GM21576 (cell line): ENCODE measurements around the gene TNS3.

ENCODE experiments used
- ATAC-seq: cut with Tn5 transposase; IDR thresholded peaks from one replicate; pipeline ENCODE4 v1.9.1; 2021; ENCODE audit warnings: mild to moderate bottlenecking, moderate library complexity; ENCODE audit not compliant: unreplicated experiment

Gene TNS3

DNA sequence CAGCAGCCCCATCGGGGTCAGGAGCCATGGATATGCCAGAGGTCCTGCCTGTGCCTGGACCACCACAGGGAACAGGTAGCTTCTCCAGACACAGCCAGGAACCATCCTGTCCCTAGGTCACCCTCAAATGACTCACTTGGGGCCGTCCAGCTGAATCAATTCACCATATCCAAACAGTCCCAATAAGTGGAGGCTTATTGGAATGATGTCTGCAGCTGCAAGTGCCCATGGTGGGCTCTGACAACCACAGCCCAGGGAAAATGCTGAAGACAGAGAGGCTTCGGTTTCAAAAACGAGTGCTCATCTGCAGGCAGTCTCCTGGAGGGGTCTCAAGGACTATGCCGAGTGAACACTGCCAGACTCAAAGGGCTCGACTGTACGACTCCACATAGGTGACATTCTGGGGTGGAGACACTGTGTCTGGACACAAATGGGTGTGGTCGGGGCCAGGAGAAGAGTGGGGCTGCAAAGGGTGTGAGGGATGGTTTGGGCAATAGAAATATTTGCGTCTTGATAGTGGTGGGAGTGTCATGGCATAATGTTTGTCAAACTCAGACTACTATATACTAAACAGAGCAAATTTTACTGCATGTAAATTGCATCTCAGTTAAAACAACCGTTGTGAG, 204.8 kb downstream of the TNS3 start:
- no peak for ATAC-seq

DNA sequence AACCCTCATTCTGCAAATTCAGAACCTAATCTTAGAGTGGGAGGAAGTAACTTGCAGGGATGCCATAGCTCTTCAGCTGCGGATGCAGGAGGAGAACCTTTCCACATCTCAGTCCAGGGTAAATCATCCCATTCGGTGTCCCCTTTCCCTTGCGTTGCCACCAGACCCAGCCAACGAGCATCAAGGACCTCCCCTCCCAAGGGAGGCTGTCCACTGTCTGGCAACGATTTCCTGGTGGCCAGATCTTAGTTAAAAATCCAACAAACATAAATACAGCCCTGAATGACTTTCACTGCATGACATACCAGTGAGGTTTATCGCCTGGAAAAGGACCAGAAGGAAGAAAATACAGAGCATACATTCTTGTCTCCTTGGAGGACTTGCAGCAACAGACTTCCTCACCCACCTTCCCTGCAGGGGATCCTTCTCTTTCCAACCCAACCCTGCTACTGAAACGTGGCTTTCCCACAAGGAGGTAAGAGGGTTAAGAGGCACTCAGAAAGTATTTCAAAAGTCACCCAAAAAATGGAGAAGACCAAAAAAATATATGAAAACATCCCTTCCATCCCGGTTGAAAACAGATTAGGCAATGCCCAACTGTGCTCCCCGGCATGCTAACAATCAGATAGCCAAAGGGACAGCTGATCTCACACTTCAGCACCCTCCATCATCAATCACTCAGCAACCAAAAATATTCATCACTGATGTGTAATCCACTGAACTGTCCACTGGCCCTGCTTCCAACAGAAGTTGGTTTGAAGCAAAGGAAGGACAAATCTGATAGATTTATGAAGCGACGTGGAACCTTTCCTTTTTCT, 206.6 kb downstream of the TNS3 start:
- no peak for ATAC-seq

GRCh38 chr7:47374538-47374937, 207.4 kb downstream of the TNS3 start:
- no peak for ATAC-seq

DNA sequence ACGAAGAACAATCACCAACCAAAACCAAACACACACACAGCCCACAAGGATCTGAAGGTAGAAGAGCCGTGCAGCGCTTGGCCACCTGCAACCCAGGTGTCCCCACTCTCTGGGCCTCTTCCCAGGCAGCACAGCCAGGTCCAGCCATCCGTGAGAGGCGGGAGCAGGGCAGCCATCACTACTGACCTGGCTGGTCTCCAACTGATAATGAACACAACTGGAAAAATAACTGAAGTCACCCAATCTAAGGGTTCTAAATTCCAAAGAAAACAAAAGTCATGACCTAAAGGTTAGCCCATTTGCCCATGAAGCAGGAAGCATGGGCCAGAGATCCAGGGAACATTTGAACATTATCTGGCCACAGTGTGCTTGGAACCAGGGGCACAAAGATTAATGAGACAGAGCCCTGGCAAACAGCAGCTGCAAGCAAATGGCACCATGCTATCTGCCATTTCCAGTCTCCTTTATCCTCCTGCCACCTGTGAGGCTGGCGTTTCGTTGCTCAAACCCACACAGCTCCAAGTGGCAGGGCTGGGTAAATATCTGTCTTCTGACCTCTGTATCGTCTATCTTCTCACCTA, 207.9 kb downstream of the TNS3 start:
- ATAC-seq: no peak

- no peak for ATAC-seq
Measured at GRCh38 chr7:47371733-47372368, 210.1 kb downstream of the TNS3 start.

GRCh38 chr7:47371317-47371716, 210.6 kb downstream of the TNS3 start:
- no peak for ATAC-seq

DNA sequence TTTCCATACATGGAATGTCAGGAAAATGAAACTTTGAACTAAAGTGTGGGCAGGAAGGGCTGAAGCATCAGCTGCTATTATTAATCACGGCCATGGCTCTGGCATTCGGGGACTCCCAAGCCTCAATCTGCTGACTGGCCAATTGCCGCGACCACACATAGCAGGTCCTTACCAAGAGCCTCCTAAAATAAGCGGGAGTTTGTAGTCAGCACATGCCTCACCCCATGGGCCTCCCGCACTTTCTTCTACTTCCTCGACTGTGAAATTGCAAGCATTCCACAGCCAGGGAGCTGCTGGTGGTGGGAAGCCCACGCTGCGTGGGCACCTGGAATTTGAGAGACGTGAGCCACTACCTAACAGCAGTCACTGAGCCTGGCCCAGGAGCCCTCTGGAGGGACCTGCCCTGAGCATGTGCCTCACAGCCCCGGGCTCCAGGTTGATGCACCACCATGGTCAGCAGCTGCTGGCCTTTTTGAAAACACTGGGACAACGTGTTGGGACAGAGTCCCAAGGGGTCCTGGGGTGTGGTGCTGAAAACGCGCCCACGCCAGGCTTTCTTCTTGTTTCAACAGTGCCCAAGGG, 211.4 kb downstream of the TNS3 start:
- no peak for ATAC-seq

- no peak for ATAC-seq
Measured at GRCh38 chr7:47369736-47370135, 212.2 kb downstream of the TNS3 start.

DNA sequence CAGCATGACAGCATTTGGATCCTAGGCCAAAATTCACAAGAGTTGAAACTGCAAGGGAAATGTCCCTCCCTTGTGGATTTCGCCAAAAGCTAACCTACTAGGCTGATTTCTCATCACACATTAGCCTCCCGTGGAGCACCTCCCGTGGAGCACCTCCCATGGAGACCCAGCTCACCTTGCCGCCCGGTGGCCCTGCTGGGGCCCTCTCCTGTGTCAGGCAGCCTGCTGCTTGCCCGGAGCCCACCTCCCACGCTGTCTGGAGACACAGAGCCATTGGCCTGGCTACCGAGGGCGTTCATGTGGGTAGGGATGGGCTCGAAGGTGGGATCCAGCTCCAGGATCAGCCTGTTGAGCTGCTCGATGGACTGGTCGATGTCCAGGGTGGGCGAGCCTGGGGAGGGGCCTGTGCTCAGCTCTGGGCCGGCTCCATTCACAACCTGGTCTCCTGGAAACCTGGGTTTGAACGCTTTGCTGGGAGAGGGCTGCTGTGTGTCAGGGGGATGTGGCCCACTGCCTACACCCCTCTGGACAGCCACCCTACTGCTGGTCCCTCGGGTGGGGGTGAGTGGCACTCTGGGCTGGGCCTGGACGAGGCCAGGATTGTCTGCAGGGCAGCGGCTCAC, 213.6 kb downstream of the TNS3 start:
- no peak for ATAC-seq

GRCh38 chr7:47367369-47367768, 214.5 kb downstream of the TNS3 start:
- no peak for ATAC-seq

DNA sequence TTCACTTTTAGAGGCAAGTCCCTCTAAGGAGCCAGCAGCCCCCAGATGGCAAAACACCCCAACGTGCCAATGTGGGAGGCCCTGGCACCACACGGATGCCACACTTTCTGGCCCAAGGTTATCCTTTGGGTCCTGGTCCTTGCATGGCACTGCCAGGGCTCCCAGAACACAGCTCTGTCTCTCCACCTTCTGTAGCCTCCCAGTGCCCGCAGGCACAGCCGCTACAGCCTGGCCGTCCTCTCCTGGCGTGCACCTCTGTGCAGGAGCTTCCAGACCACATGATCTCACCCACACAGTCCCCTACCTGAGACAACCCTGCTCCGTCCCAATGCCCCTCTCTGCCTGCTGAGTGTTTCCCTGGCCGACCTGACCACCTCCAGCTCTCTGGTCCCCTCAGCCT, 215.0 kb downstream of the TNS3 start:
- ATAC-seq: no peak

DNA sequence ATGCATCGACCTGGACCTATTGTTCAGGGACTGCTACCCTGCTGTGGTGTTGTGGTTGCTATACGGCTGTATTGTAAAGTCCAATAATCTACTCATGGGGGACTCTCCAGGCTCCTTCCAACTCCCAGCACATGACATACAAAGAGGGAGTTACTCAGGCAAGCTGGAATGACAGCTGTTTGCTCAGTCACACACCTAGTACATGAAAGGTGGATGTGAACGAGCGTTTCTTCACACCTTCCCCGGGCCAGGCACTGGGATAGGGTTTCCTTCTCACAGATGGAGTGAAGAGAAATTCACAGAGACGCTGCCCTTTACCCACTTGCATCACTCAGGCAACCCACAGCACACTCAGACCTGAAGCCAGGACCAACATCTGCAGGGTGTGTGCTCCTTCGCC, 215.7 kb downstream of the TNS3 start:
- ATAC-seq: no peak

- no peak for ATAC-seq
Measured at GRCh38 chr7:47362984-47363383, 218.9 kb downstream of the TNS3 start.

GRCh38 chr7:47361746-47362215, 220.1 kb downstream of the TNS3 start:
- no peak for ATAC-seq

DNA sequence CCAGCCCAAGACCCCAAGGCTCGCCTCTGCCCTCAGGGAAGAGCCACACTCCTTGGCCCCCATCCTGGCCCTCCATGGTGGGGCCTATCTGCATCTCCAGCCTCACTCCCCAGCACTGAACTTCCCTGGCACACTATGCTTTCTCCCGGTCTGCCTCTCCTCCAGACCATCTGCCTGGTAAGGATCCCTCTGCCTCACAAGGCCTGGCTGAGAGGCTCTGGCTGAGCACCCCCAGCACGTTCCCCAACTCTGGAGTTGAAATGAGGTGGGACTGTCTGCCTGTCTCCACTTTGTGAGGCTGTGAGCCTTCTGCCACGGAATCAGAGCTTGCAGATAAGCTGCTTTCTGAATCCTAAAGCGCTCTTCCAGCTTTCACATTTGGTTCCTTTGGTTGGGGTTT, 220.7 kb downstream of the TNS3 start:
- ATAC-seq: no peak

GRCh38 chr7:47360301-47360900, 221.5 kb downstream of the TNS3 start:
- ATAC-seq: no peak

- ATAC-seq: no peak
Measured at GRCh38 chr7:47358944-47359588, 222.8 kb downstream of the TNS3 start.

DNA sequence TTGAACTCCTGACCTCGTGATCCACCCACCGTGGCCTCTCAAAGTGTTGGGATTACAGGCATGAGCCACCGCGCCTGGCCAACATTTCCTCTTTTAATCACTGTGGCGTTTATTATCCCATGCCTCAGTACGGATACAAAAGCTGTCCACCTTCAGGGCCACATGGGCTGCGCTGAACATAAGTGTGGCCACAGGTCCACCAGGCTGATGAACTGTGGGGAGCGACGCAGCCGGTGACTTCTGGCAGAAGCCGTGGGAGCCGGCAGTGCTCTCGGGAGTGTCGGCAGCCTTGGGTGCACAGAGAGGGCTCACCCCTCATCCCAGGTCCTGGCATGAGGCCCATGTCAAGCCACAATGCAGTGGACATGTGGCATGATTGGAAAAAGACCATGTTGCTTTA, 223.6 kb downstream of the TNS3 start:
- no peak for ATAC-seq

- ATAC-seq: no peak
Measured at GRCh38 chr7:47357863-47358262, 224.0 kb downstream of the TNS3 start.

DNA sequence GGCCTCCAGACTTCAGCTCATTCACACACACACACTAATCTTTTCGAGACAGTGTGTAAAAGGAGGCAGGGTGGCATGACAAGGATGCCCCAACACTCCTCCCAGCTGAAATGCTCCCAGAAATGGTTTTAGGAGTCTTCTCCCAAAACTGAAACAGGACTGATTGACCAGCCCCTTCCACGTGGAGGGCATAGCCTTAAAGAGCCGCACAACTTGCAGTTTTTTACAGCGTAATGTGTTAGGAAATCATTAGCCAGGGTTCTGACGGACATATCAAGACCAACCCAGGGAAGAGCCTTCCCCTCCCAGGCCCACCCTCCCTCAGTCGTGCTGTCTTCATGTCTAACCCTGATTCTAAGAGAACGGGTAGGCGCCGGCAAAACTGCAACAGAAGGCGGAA, 224.6 kb downstream of the TNS3 start:
- no peak for ATAC-seq
